Thoracic aorta (tissue), 2 donors: Measurements from ENCODE around the gene SPRED1. TPM values are rescaled to one million over a fixed set of nuclear protein-coding genes. Genes with fewer than 3 reads are reported as not detected.

Experiments used
- ATAC-seq: fragments of 150-250 bp; one replicate; pipeline ENCODE4 v1.8.0; 2017; ENCODE audit warnings: low read depth; ENCODE audit not compliant: insufficient number of reproducible peaks, low FRiP score
- DNase-seq: peaks from one replicate; pipeline ENCODE4 v3.0.0-alpha.2; 2020; ENCODE audit warnings: low spot score
- H3K27ac ChIP-seq, 2 donors: fragments of 200-600 bp; sonication (generic); 1 replicate in 1 of 2; 2 replicates in 1 of 2; pipeline ENCODE4 v1.5.1; 2016; ENCODE audit warnings: mild to moderate bottlenecking in 2 of 2, moderate library complexity in 2 of 2
- H3K27me3 ChIP-seq: fragments of 200-600 bp; sonication (generic); replicated peaks from 2 replicates; pipeline ENCODE4 v1.6.0; 2016; ENCODE audit warnings: mild to moderate bottlenecking; ENCODE audit not compliant: insufficient read depth
- H3K36me3 ChIP-seq: fragments of 200-600 bp; sonication (generic); one replicate; pipeline ENCODE4 v1.5.1; 2016
- H3K4me1 ChIP-seq, 2 donors: fragments of 200-600 bp; sonication (generic); 1 replicate in 1 of 2; 2 replicates in 1 of 2; pipeline versions ENCODE4 v1.5.1 to v1.6.0; 2016; ENCODE audit warnings: low read depth in 2 of 2, mild to moderate bottlenecking in 1 of 2; ENCODE audit not compliant: control insufficient read depth in 1 of 2
- H3K4me3 ChIP-seq: fragments of 200-600 bp; sonication (generic); 2 replicates; pipeline ENCODE4 v1.5.1; 2016; ENCODE audit warnings: mild to moderate bottlenecking
- H3K9me3 ChIP-seq: fragments of 200-600 bp; sonication (generic); 2 replicates; pipeline ENCODE4 v1.5.1; 2016
- total RNA-seq, 2 donors: library from RNA; depleted of rRNA; stranded (reverse); fragments of >200 nt; gene quantifications; one replicate each; pipeline versions ENCODE4 v1.1.0 to v1.2.3, GENCODE V29; 2016
- TF ChIP-seq, protein P1 (sequence below): fragments of 200-600 bp; sonication (generic); IDR thresholded peaks from one replicate; pipeline ENCODE4 v1.5.1; 2019; ENCODE audit warnings: antibody characterized with exemption

The SPRED1 gene
- total RNA-seq, 2 donors from 2014 or later = 24.6 to 49.5 TPM

DNA sequence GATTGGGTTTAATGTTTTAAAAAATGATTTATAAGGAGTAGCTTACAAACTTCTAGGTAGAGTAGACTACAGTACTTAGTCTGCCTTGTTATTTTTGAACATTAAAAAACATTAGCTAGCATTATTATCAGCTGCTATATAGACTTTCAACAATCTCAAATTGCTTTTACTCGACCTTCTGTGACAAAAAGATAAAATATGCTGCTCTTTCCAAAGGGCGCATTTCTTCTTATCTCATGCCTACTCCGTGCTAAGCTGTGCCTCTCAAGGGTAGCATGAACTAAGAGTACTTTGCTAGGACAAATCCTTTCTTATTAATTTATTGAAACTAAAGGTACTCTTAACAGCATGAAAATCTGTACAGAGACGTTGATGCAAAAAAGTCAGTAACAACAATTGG lies 71.3 kb downstream of the SPRED1 start:
- H3K27ac ChIP-seq = no peak overlapping the region
- H3K4me3 ChIP-seq = no peak overlapping the region
- H3K36me3 ChIP-seq = no peaks in the 10 kb centered on the region
- no peaks in the 10 kb centered on the region for H3K9me3 ChIP-seq
- TF ChIP-seq, protein P1, sequence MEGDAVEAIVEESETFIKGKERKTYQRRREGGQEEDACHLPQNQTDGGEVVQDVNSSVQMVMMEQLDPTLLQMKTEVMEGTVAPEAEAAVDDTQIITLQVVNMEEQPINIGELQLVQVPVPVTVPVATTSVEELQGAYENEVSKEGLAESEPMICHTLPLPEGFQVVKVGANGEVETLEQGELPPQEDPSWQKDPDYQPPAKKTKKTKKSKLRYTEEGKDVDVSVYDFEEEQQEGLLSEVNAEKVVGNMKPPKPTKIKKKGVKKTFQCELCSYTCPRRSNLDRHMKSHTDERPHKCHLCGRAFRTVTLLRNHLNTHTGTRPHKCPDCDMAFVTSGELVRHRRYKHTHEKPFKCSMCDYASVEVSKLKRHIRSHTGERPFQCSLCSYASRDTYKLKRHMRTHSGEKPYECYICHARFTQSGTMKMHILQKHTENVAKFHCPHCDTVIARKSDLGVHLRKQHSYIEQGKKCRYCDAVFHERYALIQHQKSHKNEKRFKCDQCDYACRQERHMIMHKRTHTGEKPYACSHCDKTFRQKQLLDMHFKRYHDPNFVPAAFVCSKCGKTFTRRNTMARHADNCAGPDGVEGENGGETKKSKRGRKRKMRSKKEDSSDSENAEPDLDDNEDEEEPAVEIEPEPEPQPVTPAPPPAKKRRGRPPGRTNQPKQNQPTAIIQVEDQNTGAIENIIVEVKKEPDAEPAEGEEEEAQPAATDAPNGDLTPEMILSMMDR = no peak
- H3K27me3 ChIP-seq = no peaks in the 10 kb centered on the region
- peaks cover 15 to 23% of the 10 kb centered on the region in 2 donors for H3K4me1 ChIP-seq
- ATAC-seq (no peak), DNase-seq (no peak)

GRCh38 chr15:38324939-38325647 lies 72.5 kb downstream of the SPRED1 start:
- Histone ChIP-seq H3K9me3 (no peaks in the 10 kb centered on the region), H3K36me3 (no peaks in the 10 kb centered on the region), H3K4me1 (peaks cover 15 to 22% of the 10 kb centered on the region in 2 donors), H3K27me3 (no peaks in the 10 kb centered on the region), H3K27ac (peak overlapping the region in 1 of 2 donors; percentile 37), H3K4me3 (no peak overlapping the region)
- no peak for ATAC-seq
- DNase-seq = no peak
- TF ChIP-seq, protein P1 = no peak

DNA sequence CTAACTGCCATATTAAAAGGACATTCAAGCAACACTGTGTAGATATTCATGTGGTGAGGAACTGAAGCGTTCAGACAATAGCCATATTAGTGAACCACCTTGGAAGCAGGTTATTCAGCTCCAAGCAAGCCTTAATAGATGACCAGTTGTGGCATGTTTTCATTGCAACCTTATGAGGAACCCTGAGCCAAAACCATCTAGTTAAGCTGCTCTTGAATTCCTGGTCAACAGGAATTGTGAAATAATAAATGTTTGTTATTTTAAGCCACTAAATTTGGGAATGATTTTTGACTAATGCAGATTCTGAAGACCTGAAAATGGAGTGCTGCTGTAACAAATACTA lies 73.0 kb downstream of the SPRED1 start:
- Histone ChIP-seq H3K36me3 (no peaks in the 10 kb centered on the region), H3K4me1 (peaks cover 15 to 17% of the 10 kb centered on the region in 2 donors), H3K27me3 (no peaks in the 10 kb centered on the region), H3K4me3 (no peak overlapping the region), H3K9me3 (no peaks in the 10 kb centered on the region), H3K27ac (peak overlapping the region in 1 of 2 donors; percentile 37)
- ATAC-seq (no peak), DNase-seq (no peak)
- TF ChIP-seq, protein P1 = no peak

GRCh38 chr15:38332711-38333110 lies 80.1 kb downstream of the SPRED1 start:
- no peaks in the 10 kb centered on the region for H3K27me3 ChIP-seq
- DNase-seq (no peak), ATAC-seq (no peak)
- no peaks in the 10 kb centered on the region for H3K9me3 ChIP-seq
- H3K36me3 ChIP-seq = peaks cover 3% of the 10 kb centered on the region
- H3K4me3 ChIP-seq = no peak overlapping the region
- no peak overlapping the region for H3K27ac ChIP-seq
- no peaks in the 10 kb centered on the region for H3K4me1 ChIP-seq
- TF ChIP-seq, protein P1 = no peak

DNA sequence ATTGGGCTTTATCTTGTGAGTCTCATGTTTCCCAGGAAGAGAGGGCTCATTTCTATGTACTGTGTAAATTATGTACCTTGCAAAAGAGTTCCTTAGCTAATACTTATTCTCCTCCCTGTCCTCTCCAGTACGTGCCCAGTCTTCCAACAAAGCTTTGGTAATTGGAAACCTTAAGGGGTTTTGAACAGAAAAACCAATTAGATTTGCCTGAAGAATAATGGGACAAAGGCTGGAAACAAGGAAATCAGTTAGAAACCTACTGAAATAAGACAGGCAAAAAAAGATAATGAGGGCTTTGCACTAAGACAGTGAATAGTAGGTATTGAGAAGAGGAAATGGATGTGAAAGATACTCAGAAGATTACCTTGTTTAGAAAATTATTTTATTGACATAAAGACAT lies 82.5 kb downstream of the SPRED1 start:
- TF ChIP-seq, protein P1 = no peak
- no peaks in the 10 kb centered on the region for H3K4me1 ChIP-seq
- peaks cover 3% of the 10 kb centered on the region for H3K36me3 ChIP-seq
- no peaks in the 10 kb centered on the region for H3K9me3 ChIP-seq
- ATAC-seq (no peak), DNase-seq (no peak)
- no peak overlapping the region for H3K4me3 ChIP-seq
- H3K27me3 ChIP-seq = no peaks in the 10 kb centered on the region
- no peak overlapping the region for H3K27ac ChIP-seq
